ENCODE data around the gene ZNF417.
A peak's percentile ranks its signal among the peaks of the same experiment; 100 is the strongest.
"Not testable (repeated sequence)": the region's sequence is repeated elsewhere in the genome, so short reads cannot be mapped to it uniquely, and the experiment has no call there.

Gene ZNF417

DNA sequence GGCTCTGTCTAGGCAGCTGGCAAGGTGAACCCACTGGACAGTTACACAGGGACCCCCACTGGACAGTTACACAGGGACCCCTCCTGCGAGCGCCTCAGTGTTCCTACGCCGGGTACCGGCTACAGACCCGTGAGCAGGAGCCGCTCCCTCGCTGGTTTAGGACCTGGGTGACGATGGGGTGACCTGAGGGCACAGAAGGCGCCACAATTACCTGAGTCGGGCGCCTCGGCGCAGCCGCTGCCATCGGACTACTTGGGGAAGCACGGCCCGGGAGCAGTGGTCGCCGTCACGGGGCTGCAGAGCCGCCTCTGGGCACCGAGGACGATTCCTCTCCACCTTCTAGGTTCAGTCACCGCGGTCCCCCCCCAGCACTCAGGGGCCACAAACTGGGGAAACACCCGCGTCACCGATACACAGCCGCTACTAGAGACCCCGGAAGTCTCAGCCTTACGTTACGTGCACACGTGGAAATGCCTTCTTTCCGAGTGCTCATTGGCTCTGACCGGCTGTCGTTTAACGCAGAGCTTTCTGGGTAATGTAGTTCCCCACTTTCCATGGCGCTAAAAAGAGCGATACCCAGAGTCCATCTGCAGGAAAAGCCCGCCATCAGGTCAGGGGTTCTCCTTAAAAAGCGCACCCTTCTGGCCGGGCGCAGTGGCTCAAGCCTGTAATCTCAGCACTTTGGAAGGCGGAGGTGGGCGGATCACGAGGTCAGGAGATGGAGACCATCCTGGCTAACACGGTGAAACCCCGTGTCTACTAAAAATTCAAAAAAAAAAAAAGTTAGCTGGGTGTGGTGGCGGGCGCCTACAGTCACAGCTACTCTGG, at the start of gene ZNF417:
ZNF417 (minus strand) TSS at position 425 of the 828 bp plus-strand sequence; CDS start at position 244, 181 bp downstream.
- Histone ChIP-seq H2AFZ (ENCODE audit: low read depth, low read length, severe bottlenecking) (peak within 1 kb of the TSS; percentile 94), H3K79me2 (ENCODE audit: insufficient read depth, low read length) (peaks cover 26% of the 10 kb centered on the region), H3K4me2 (ENCODE audit: low read depth, low read length, poor library complexity, severe bottlenecking) (peak within 1 kb of the TSS; percentile 58), H3K9ac (ENCODE audit: low read length) (peak within 1 kb of the TSS; percentile 62), H3K4me3 (ENCODE audit: insufficient read depth, low read length, poor library complexity, severe bottlenecking) (peak within 1 kb of the TSS; percentile 82)
- TF ChIP-seq, protein P1, sequence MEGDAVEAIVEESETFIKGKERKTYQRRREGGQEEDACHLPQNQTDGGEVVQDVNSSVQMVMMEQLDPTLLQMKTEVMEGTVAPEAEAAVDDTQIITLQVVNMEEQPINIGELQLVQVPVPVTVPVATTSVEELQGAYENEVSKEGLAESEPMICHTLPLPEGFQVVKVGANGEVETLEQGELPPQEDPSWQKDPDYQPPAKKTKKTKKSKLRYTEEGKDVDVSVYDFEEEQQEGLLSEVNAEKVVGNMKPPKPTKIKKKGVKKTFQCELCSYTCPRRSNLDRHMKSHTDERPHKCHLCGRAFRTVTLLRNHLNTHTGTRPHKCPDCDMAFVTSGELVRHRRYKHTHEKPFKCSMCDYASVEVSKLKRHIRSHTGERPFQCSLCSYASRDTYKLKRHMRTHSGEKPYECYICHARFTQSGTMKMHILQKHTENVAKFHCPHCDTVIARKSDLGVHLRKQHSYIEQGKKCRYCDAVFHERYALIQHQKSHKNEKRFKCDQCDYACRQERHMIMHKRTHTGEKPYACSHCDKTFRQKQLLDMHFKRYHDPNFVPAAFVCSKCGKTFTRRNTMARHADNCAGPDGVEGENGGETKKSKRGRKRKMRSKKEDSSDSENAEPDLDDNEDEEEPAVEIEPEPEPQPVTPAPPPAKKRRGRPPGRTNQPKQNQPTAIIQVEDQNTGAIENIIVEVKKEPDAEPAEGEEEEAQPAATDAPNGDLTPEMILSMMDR (IDR thresholded peaks at IDR 0.05; ENCODE audit: insufficient read depth, low read length, poor library complexity, severe bottlenecking), result peak; percentile 11
- not testable (repeated sequence) for H3K9me2 ChIP-seq (replicated peaks; ENCODE audit: insufficient read depth, low read length); H3K27me3 ChIP-seq (ENCODE audit: low read length); H3K27ac ChIP-seq (ENCODE audit: low read depth, low read length); H3F3A ChIP-seq (ENCODE audit: insufficient read depth); H3K9me3 ChIP-seq (ENCODE audit: insufficient read depth, low read length); H4K20me1 ChIP-seq (ENCODE audit: low read depth, low read length); H3K36me3 ChIP-seq (ENCODE audit: low read length)

DNA sequence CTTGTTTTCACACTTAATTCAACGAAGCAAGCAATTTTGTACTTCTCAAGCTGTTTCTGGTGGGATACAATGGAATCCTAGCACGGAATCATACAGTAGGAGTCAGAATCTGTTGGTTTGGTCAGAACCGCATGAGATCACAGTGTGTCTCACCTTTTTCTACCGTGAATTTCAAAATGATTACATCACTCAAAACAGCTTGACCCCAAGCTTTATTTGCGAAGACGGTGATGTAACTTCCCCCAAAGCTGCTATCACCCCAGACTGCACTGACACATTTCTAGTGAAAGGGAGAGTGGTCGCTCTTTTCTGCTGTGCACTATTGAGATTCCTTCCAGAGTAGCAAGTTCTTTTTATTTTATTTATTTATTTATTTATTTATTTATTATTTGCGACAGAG, 48.4 kb upstream of the ZNF417 start:
- Histone ChIP-seq H3K36me3 (ENCODE audit: low read length) (no peaks in the 10 kb centered on the region), H2AFZ (ENCODE audit: low read depth, low read length, severe bottlenecking) (no peak overlapping the region), H3K9me3 (ENCODE audit: insufficient read depth, low read length) (peaks cover 11% of the 10 kb centered on the region; the same call in 1 of the 2 replicates), H3K79me2 (ENCODE audit: insufficient read depth, low read length) (no peaks in the 10 kb centered on the region), H3K4me3 (ENCODE audit: insufficient read depth, low read length, poor library complexity, severe bottlenecking) (no peak overlapping the region), H3K9me2 (replicated peaks; ENCODE audit: insufficient read depth, low read length) (no peaks in the 10 kb centered on the region), H4K20me1 (ENCODE audit: low read depth, low read length) (no peaks in the 10 kb centered on the region), H3K4me2 (ENCODE audit: low read depth, low read length, poor library complexity, severe bottlenecking) (no peak overlapping the region), H3K27me3 (ENCODE audit: low read length) (no peaks in the 10 kb centered on the region), H3K27ac (ENCODE audit: low read depth, low read length) (no peak overlapping the region), H3F3A (ENCODE audit: insufficient read depth) (no peaks in the 10 kb centered on the region), H3K9ac (ENCODE audit: low read length) (no peak overlapping the region)
- no peak for TF ChIP-seq EZH2phosphoT487 (conservative IDR thresholded peaks at IDR 0.05; ENCODE audit: low read length)
- TF ChIP-seq, protein P1 (IDR thresholded peaks at IDR 0.05; ENCODE audit: insufficient read depth, low read length, poor library complexity, severe bottlenecking), result no peak

DNA sequence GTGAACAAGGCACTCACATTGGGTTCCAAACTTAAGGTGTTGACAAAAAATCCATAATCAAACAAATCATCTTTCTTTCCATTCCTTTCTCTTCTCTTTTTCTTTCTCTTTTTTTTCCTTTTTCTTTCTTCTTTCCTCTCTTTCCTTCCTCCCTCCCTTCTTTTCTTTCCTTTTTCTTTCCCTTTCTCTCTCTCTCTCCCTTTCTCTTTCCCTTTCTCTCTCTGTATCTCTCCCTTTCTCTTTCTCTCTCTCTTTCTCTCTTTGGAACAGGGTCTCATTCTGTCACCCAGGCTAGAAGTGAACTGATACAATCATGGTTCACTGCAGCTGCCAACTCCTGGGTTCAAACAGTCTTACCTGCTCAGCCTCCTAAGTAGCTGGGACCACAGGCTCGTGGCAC, 45.4 kb upstream of the ZNF417 start:
- H3K9ac ChIP-seq (ENCODE audit: low read length), result no peak overlapping the region
- no peak overlapping the region for H2AFZ ChIP-seq (ENCODE audit: low read depth, low read length, severe bottlenecking)
- H3K4me3 ChIP-seq (ENCODE audit: insufficient read depth, low read length, poor library complexity, severe bottlenecking), result no peak overlapping the region
- no peaks in the 10 kb centered on the region for H3F3A ChIP-seq (ENCODE audit: insufficient read depth)
- TF ChIP-seq, protein P1 (IDR thresholded peaks at IDR 0.05; ENCODE audit: insufficient read depth, low read length, poor library complexity, severe bottlenecking), result no peak
- TF ChIP-seq EZH2phosphoT487 (conservative IDR thresholded peaks at IDR 0.05; ENCODE audit: low read length), result no peak
- peaks cover 5% of the 10 kb centered on the region; the same call in 1 of the 2 replicates for H3K9me3 ChIP-seq (ENCODE audit: insufficient read depth, low read length)
- H3K4me2 ChIP-seq (ENCODE audit: low read depth, low read length, poor library complexity, severe bottlenecking), result no peak overlapping the region
- H3K27ac ChIP-seq (ENCODE audit: low read depth, low read length), result no peak overlapping the region
- no peaks in the 10 kb centered on the region for H4K20me1 ChIP-seq (ENCODE audit: low read depth, low read length)
- no peaks in the 10 kb centered on the region for H3K79me2 ChIP-seq (ENCODE audit: insufficient read depth, low read length)
- no peaks in the 10 kb centered on the region for H3K27me3 ChIP-seq (ENCODE audit: low read length)
- no peaks in the 10 kb centered on the region for H3K9me2 ChIP-seq (replicated peaks; ENCODE audit: insufficient read depth, low read length)
- no peaks in the 10 kb centered on the region for H3K36me3 ChIP-seq (ENCODE audit: low read length)
